SK-N-SH (cell line): Measurements from ENCODE around the gene NAXE. TPM values are rescaled to one million over a fixed set of nuclear protein-coding genes. Genes with fewer than 3 reads are reported as not detected.

ENCODE experiments used
- CTCF ChIA-PET: fragments of 300-600, 350-600 bp; formaldehyde crosslinking; extraction: SDS; loops from one replicate; lab custom pipeline; 2021; lab: Yijun Ruan, JAX
- POLR2A ChIA-PET: fragments of 350-600 bp; sonication (Branson Sonifier 250); formaldehyde crosslinking; extraction: SDS; loops from one replicate; lab custom pipeline; 2020; ENCODE audit warnings: antibody characterized with exemption, inconsistent platforms; lab: Yijun Ruan, JAX
- DNase-seq: peaks from one replicate; pipeline ENCODE4 v3.0.0; 2012
- H2AFZ ChIP-seq: fragments of 200-600 bp; sonication (generic); 2 replicates; pipeline ENCODE4 v1.8.1; 2016; ENCODE audit warnings: antibody characterized with exemption, mild to moderate bottlenecking, low read depth
- H3F3A ChIP-seq: fragments of 200-600 bp; sonication (generic); replicated peaks from 2 replicates; pipeline ENCODE3; 2016; ENCODE audit warnings: antibody characterized with exemption, mild to moderate bottlenecking; ENCODE audit not compliant: insufficient read depth
- H3K27ac ChIP-seq, 2 experiments: fragments of 200-500 bp in 1 of 2; fragments of 200-600 bp in 1 of 2; sonication (Bioruptor generic) in 1 of 2; sonication (generic), shearing (Covaris generic) in 1 of 2; 2 replicates each; pipeline versions ENCODE4 v1.5.1 to v1.6.1; 2014 to 2016; ENCODE audit warnings: low read depth in 2 of 2, inconsistent platforms in 1 of 2, low read length in 1 of 2, mild to moderate bottlenecking in 1 of 2, mixed read lengths in 1 of 2
- H3K27me3 ChIP-seq: fragments of 200-600 bp; sonication (generic), shearing (Covaris generic); 2 replicates; pipeline ENCODE4 v1.6.1; 2016; ENCODE audit warnings: mixed run types; ENCODE audit not compliant: insufficient read depth
- H3K36me3 ChIP-seq, 2 experiments: fragments of 200-500 bp in 1 of 2; fragments of 200-600 bp in 1 of 2; sonication (Bioruptor generic) in 1 of 2; sonication (generic) in 1 of 2; replicated peaks in 1 of 2; 2 replicates each; pipeline versions ENCODE3 to v1.5.1; 2014 to 2016; ENCODE audit warnings: low read length in 1 of 2, mild to moderate bottlenecking in 1 of 2; ENCODE audit not compliant: insufficient read depth in 2 of 2, control insufficient read depth in 1 of 2
- H3K4me1 ChIP-seq, 2 experiments: fragments of 200-500 bp in 1 of 2; fragments of 200-600 bp in 1 of 2; sonication (Bioruptor generic) in 1 of 2; sonication (generic), shearing (Covaris generic) in 1 of 2; 2 replicates each; pipeline versions ENCODE4 v1.5.1 to v1.6.1; 2014 to 2016; ENCODE audit warnings: low read depth in 1 of 2, low read length in 1 of 2, mixed run types in 1 of 2; ENCODE audit not compliant: insufficient read depth in 2 of 2, control insufficient read depth in 1 of 2
- H3K4me2 ChIP-seq: fragments of 200-600 bp; sonication (generic), shearing (Covaris generic); 2 replicates; pipeline ENCODE4 v1.6.1; 2017; ENCODE audit warnings: mixed run types
- H3K4me3 ChIP-seq, 2 experiments: fragments of 200-500 bp in 1 of 2; fragments of 200-600 bp in 1 of 2; sonication (Bioruptor generic) in 1 of 2; sonication (generic), shearing (Covaris generic) in 1 of 2; 2 replicates each; pipeline versions ENCODE4 v1.5.1 to v1.8.1; 2014 to 2016; ENCODE audit warnings: low read depth in 2 of 2, inconsistent platforms in 1 of 2, low read length in 1 of 2, mild to moderate bottlenecking in 1 of 2, mixed read lengths in 1 of 2, moderate library complexity in 1 of 2
- H3K79me2 ChIP-seq: fragments of 200-600 bp; sonication (generic); 2 replicates; pipeline ENCODE4 v1.8.1; 2017; ENCODE audit warnings: mild to moderate bottlenecking; ENCODE audit not compliant: insufficient read depth
- H3K9ac ChIP-seq: fragments of 200-600 bp; sonication (generic); 2 replicates; pipeline ENCODE4 v1.6.1; 2017; ENCODE audit warnings: mixed run types
- H3K9me2 ChIP-seq: fragments of 200-600 bp; sonication (generic); 2 replicates; pipeline ENCODE4 v1.6.1; 2017; ENCODE audit warnings: mixed run types
- H3K9me3 ChIP-seq: fragments of 200-600 bp; sonication (generic); 2 replicates; pipeline ENCODE4 v1.6.1; 2017; ENCODE audit warnings: mixed run types, mild to moderate bottlenecking, moderate library complexity
- H4K20me1 ChIP-seq: fragments of 200-600 bp; sonication (generic); 2 replicates; pipeline ENCODE4 v1.6.1; 2017; ENCODE audit warnings: mild to moderate bottlenecking, mixed run types; ENCODE audit not compliant: insufficient read depth
- ELF1 ChIP-seq: IDR thresholded peaks from 2 replicates; pipeline ENCODE4 v1.4.0; 2012
- EZH2phosphoT487 ChIP-seq: fragments of 200-600 bp; sonication (generic); IDR thresholded peaks from 2 replicates; pipeline ENCODE4 v1.6.1; 2017; ENCODE audit warnings: low read depth, mixed run types, mild to moderate bottlenecking, antibody characterized with exemption, moderate library complexity, borderline replicate concordance
- FOXJ3 ChIP-seq: sonication (generic); formaldehyde crosslinking; IDR thresholded peaks from 2 replicates; pipeline ENCODE4 v1.5.1; 2020; ENCODE audit warnings: mild to moderate bottlenecking, missing genetic modification reagents
- JUND ChIP-seq: IDR thresholded peaks from 2 replicates; pipeline ENCODE4 v1.4.0; 2012
- MEF2A ChIP-seq: IDR thresholded peaks from 2 replicates; pipeline ENCODE4 v1.4.0; 2012; ENCODE audit warnings: low read depth, borderline replicate concordance
- MXI1 ChIP-seq: IDR thresholded peaks from 2 replicates; pipeline ENCODE4 v1.6.1; 2012; ENCODE audit warnings: mild to moderate bottlenecking, low read depth, low read length, improper control_type of control experiment
- NFIC ChIP-seq: IDR thresholded peaks from 2 replicates; pipeline ENCODE4 v1.4.0; 2012; ENCODE audit warnings: borderline replicate concordance
- NRF1 ChIP-seq: IDR thresholded peaks from 2 replicates; pipeline ENCODE4 v1.6.1; 2012; ENCODE audit warnings: low read depth, mild to moderate bottlenecking, low read length
- POLR2AphosphoS5 ChIP-seq: IDR thresholded peaks from 2 replicates; pipeline ENCODE4 v1.6.1; 2012; ENCODE audit warnings: low read depth, low read length
- RAD21 ChIP-seq: IDR thresholded peaks from 2 replicates; pipeline ENCODE4 v1.6.1; 2012; ENCODE audit warnings: mild to moderate bottlenecking, low read length
- RCOR1 ChIP-seq: fragments of 150-350 bp; IDR thresholded peaks from 2 replicates; pipeline ENCODE4 v1.6.1; 2017; ENCODE audit warnings: antibody characterized with exemption, low read length
- RFX5 ChIP-seq: IDR thresholded peaks from 2 replicates; pipeline ENCODE4 v1.6.1; 2012; ENCODE audit warnings: mild to moderate bottlenecking, improper control_type of control experiment, low read length
- RXRA ChIP-seq: IDR thresholded peaks from 2 replicates; pipeline ENCODE4 v1.4.0; 2012; ENCODE audit warnings: low read depth, mild to moderate bottlenecking, borderline replicate concordance
- SIN3A ChIP-seq: IDR thresholded peaks from 2 replicates; pipeline ENCODE4 v1.6.1; 2012; ENCODE audit warnings: low read depth, mild to moderate bottlenecking, low read length, moderate library complexity, borderline replicate concordance
- SMC3 ChIP-seq: IDR thresholded peaks from 2 replicates; pipeline ENCODE4 v1.6.1; 2012; ENCODE audit warnings: low read depth, low read length, improper control_type of control experiment
- TAF1 ChIP-seq: IDR thresholded peaks from 2 replicates; pipeline ENCODE4 v1.6.1; 2012; ENCODE audit warnings: low read depth, mild to moderate bottlenecking, low read length, moderate library complexity, borderline replicate concordance
- TEAD4 ChIP-seq: IDR thresholded peaks from 2 replicates; pipeline ENCODE4 v1.4.0; 2012; ENCODE audit warnings: mild to moderate bottlenecking, borderline replicate concordance; ENCODE audit not compliant: insufficient read depth
- YY1 ChIP-seq: IDR thresholded peaks from 2 replicates; pipeline ENCODE4 v1.4.0; 2012; ENCODE audit warnings: low read depth, mild to moderate bottlenecking
- WGBS: methylation state at CpG from one replicate; pipeline ENCODE4 v1.1.6; 2017; ENCODE audit warnings: low lambda C conversion rate; 5-methylcytosine and 5-hydroxymethylcytosine counted together
- polyA plus RNA-seq, 3 experiments: library from polyadenylated mRNA; depleted of rRNA; stranded (reverse); fragments of >200 nt; gene quantifications; 2 replicates each; pipeline ENCODE4 v1.2.3, GENCODE V29; 2012
- TF ChIP-seq, protein P1 (sequence below): IDR thresholded peaks from 2 replicates; pipeline ENCODE4 v1.6.1; 2012; ENCODE audit warnings: mild to moderate bottlenecking, low read depth, low read length, moderate library complexity
- TF ChIP-seq, protein P2 (sequence below): fragments of 150-350 bp; IDR thresholded peaks from 2 replicates; pipeline ENCODE4 v1.6.1; 2017; ENCODE audit warnings: antibody characterized with exemption, low read length, low read depth, borderline replicate concordance
- TF ChIP-seq, protein P3 (sequence below): IDR thresholded peaks from 2 replicates; pipeline ENCODE4 v1.4.0; 2012; ENCODE audit warnings: low read depth
- TF ChIP-seq, protein P4 (sequence below): IDR thresholded peaks from 2 replicates; pipeline ENCODE4 v1.4.0; 2012; ENCODE audit warnings: low read depth, borderline replicate concordance
- TF ChIP-seq, protein P5 (sequence below): IDR thresholded peaks from 2 replicates; pipeline ENCODE4 v1.4.0; 2012; ENCODE audit warnings: low read depth, borderline replicate concordance
- TF ChIP-seq, protein P6 (sequence below): fragments of 150-350 bp; IDR thresholded peaks from 2 replicates; pipeline ENCODE4 v1.6.1; 2016; ENCODE audit warnings: mild to moderate bottlenecking, low read depth, low read length

NAXE gene
- polyA plus RNA-seq, 1 of the 3 experiments (the other 2 are of a cell fraction), result 98.4 TPM

DNA sequence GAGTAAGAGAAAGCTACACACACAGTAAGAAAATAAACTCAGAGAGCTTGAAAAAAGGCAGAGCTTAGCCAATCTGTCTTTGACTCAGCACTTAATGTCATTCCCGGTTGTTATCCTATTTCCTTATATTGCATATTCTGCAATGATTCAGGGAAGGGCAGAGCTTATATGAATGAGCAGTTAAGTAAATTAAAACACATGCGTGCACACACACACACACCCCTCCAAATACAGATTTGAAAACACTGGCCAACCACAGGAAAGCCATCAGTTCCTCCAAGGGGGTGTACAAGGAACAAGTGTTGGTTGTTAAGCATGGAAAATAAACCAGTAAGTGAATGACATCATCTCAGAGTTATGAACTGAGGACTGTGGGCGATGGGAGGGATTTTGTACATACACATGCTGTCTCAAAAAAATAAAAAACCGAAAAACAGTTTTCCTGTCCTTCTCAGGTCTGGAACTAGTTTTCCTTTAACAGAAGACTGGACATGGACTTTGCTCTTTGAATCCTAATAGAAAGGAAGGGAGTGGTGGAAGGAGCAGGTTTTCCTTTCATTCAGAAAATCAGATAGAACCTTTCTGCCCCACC, 20.2 kb upstream of the NAXE start:
- POLR2A ChIA-PET, result interaction anchor here (0.7 kb wide), 2 partner anchors 22 to 376 kb away, joined by 3 read pairs; no protein-coding TSS in a partner anchor
- 4% methylated on average over 4 of the region's 4 CpGs for WGBS
- no peak for TF ChIP-seq RXRA
- TF ChIP-seq TEAD4, result no peak
- no peak for TF ChIP-seq ELF1
- TF ChIP-seq TAF1, result 0 out of 2 replicates have a peak, but pooled peaks have one; percentile 17
- no peak for TF ChIP-seq RCOR1
- TF ChIP-seq, protein P1, sequence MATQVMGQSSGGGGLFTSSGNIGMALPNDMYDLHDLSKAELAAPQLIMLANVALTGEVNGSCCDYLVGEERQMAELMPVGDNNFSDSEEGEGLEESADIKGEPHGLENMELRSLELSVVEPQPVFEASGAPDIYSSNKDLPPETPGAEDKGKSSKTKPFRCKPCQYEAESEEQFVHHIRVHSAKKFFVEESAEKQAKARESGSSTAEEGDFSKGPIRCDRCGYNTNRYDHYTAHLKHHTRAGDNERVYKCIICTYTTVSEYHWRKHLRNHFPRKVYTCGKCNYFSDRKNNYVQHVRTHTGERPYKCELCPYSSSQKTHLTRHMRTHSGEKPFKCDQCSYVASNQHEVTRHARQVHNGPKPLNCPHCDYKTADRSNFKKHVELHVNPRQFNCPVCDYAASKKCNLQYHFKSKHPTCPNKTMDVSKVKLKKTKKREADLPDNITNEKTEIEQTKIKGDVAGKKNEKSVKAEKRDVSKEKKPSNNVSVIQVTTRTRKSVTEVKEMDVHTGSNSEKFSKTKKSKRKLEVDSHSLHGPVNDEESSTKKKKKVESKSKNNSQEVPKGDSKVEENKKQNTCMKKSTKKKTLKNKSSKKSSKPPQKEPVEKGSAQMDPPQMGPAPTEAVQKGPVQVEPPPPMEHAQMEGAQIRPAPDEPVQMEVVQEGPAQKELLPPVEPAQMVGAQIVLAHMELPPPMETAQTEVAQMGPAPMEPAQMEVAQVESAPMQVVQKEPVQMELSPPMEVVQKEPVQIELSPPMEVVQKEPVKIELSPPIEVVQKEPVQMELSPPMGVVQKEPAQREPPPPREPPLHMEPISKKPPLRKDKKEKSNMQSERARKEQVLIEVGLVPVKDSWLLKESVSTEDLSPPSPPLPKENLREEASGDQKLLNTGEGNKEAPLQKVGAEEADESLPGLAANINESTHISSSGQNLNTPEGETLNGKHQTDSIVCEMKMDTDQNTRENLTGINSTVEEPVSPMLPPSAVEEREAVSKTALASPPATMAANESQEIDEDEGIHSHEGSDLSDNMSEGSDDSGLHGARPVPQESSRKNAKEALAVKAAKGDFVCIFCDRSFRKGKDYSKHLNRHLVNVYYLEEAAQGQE, result no peak
- TF ChIP-seq, protein P2, sequence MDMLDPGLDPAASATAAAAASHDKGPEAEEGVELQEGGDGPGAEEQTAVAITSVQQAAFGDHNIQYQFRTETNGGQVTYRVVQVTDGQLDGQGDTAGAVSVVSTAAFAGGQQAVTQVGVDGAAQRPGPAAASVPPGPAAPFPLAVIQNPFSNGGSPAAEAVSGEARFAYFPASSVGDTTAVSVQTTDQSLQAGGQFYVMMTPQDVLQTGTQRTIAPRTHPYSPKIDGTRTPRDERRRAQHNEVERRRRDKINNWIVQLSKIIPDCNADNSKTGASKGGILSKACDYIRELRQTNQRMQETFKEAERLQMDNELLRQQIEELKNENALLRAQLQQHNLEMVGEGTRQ, result no peak
- TF ChIP-seq SMC3, result no peak
- no peak for TF ChIP-seq MXI1
- TF ChIP-seq RAD21, result no peak
- TF ChIP-seq, protein P3, sequence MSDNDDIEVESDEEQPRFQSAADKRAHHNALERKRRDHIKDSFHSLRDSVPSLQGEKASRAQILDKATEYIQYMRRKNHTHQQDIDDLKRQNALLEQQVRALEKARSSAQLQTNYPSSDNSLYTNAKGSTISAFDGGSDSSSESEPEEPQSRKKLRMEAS, result no peak; the same call in 1 of the 2 replicates
- no peak for TF ChIP-seq RFX5
- TF ChIP-seq, protein P4, sequence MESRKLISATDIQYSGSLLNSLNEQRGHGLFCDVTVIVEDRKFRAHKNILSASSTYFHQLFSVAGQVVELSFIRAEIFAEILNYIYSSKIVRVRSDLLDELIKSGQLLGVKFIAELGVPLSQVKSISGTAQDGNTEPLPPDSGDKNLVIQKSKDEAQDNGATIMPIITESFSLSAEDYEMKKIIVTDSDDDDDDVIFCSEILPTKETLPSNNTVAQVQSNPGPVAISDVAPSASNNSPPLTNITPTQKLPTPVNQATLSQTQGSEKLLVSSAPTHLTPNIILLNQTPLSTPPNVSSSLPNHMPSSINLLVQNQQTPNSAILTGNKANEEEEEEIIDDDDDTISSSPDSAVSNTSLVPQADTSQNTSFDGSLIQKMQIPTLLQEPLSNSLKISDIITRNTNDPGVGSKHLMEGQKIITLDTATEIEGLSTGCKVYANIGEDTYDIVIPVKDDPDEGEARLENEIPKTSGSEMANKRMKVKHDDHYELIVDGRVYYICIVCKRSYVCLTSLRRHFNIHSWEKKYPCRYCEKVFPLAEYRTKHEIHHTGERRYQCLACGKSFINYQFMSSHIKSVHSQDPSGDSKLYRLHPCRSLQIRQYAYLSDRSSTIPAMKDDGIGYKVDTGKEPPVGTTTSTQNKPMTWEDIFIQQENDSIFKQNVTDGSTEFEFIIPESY, result no peak
- TF ChIP-seq, protein P5, sequence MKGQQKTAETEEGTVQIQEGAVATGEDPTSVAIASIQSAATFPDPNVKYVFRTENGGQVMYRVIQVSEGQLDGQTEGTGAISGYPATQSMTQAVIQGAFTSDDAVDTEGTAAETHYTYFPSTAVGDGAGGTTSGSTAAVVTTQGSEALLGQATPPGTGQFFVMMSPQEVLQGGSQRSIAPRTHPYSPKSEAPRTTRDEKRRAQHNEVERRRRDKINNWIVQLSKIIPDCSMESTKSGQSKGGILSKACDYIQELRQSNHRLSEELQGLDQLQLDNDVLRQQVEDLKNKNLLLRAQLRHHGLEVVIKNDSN, result no peak
- no peak for TF ChIP-seq EZH2phosphoT487
- TF ChIP-seq NRF1, result no peak
- TF ChIP-seq YY1, result no peak
- no peak for TF ChIP-seq MEF2A
- no peak for TF ChIP-seq POLR2AphosphoS5
- TF ChIP-seq FOXJ3 (CRISPR knock-in tag), result no peak
- TF ChIP-seq JUND, result peak; percentile 26; the same call in 1 of the 2 replicates
- TF ChIP-seq NFIC, result no peak
- peak; percentile 42; the same call in 1 of the 2 replicates for TF ChIP-seq SIN3A
- TF ChIP-seq, protein P6, sequence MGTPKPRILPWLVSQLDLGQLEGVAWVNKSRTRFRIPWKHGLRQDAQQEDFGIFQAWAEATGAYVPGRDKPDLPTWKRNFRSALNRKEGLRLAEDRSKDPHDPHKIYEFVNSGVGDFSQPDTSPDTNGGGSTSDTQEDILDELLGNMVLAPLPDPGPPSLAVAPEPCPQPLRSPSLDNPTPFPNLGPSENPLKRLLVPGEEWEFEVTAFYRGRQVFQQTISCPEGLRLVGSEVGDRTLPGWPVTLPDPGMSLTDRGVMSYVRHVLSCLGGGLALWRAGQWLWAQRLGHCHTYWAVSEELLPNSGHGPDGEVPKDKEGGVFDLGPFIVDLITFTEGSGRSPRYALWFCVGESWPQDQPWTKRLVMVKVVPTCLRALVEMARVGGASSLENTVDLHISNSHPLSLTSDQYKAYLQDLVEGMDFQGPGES, result no peak

More for the DNA sequence above, 20.2 kb upstream of the NAXE start:
- peaks cover 34% of the 10 kb centered on the region for H3K79me2 ChIP-seq
- H3K4me3 ChIP-seq, result peak overlapping the region; percentile 67 to 72
- DNase-seq, result no peak
- no peaks in the 10 kb centered on the region for H3K9me3 ChIP-seq
- CTCF ChIA-PET, result interaction anchor here (0.8 to 2.5 kb wide), 10 partner anchors 12 to 186 kb away, joined by 3 to 13 read pairs (median 4); partner anchors contain the start of gene NAXE
- H3K4me2 ChIP-seq, result peak overlapping the region; percentile 83
- H3K9ac ChIP-seq, result peak overlapping the region; percentile 72
- peaks cover 7 to 15% of the 10 kb centered on the region in 2 experiments; a peak in 3 of 4 replicates for H3K4me1 ChIP-seq
- no peaks in the 10 kb centered on the region for H3K9me2 ChIP-seq
- H3K27ac ChIP-seq, result peak overlapping the region in 1 of 2 experiments; percentile 83; a peak in 2 of 4 replicates
- no peaks in the 10 kb centered on the region for H3K27me3 ChIP-seq
- peaks cover 4% of the 10 kb centered on the region; the same call in 1 of the 2 replicates for H4K20me1 ChIP-seq
- peaks cover 14% of the 10 kb centered on the region for H3F3A ChIP-seq
- peaks cover 8% of the 10 kb centered on the region in 2 experiments for H3K36me3 ChIP-seq
- peak overlapping the region; percentile 68; the same call in 1 of the 2 replicates for H2AFZ ChIP-seq
